SK-N-SH treated with all-trans-retinoic acid at 6 μM for 48 hours (cell line): ENCODE measurements around the gene SHB.

Experiments used
- ATAC-seq: fragments of 200-7000 bp; cut with Tn5 transposase; 3 replicates; pipeline ENCODE4 v1.9.1; 2020; ENCODE audit warnings: mild to moderate bottlenecking, moderate library complexity
- ARNTL ChIP-seq: fragments of 450-650 bp; formaldehyde crosslinking; IDR thresholded peaks from 2 replicates; pipeline ENCODE4 v1.5.0; 2020; ENCODE audit warnings: low read depth, mild to moderate bottlenecking, moderate library complexity, borderline replicate concordance
- BACH2 ChIP-seq: fragments of 250-450 bp; sonication (Bioruptor Pico); IDR thresholded peaks from 2 replicates; pipeline ENCODE4 v1.9.0; 2021; ENCODE audit warnings: mild to moderate bottlenecking, borderline replicate concordance
- CSDC2 ChIP-seq: fragments of 250-450 bp; sonication (Bioruptor Pico); IDR thresholded peaks from 2 replicates; pipeline ENCODE4 v1.5.0; 2020; ENCODE audit warnings: mild to moderate bottlenecking, moderate library complexity
- ESRRG ChIP-seq: fragments of 250-450 bp; sonication (Bioruptor Pico); IDR thresholded peaks from 2 replicates; pipeline ENCODE4 v1.6.1; 2021; ENCODE audit warnings: mild to moderate bottlenecking
- GLIS3 ChIP-seq: fragments of 250-450 bp; sonication (Bioruptor Pico); IDR thresholded peaks from 2 replicates; pipeline ENCODE4 v1.5.0; 2020; ENCODE audit warnings: mild to moderate bottlenecking, moderate library complexity
- ISL1 ChIP-seq: fragments of 250-450 bp; sonication (Bioruptor Pico); IDR thresholded peaks from 2 replicates; pipeline ENCODE4 v2.1.2; 2022; ENCODE audit warnings: mild to moderate bottlenecking, moderate library complexity
- OSR1 ChIP-seq: fragments of 250-450 bp; sonication (Bioruptor Pico); IDR thresholded peaks from 2 replicates; pipeline ENCODE4 v1.8.0; 2022; ENCODE audit warnings: moderate library complexity, mild to moderate bottlenecking, inconsistent platforms
- PPARA ChIP-seq: fragments of 250-450 bp; sonication (Bioruptor Pico); IDR thresholded peaks from 2 replicates; pipeline ENCODE4 v1.5.0; 2020; ENCODE audit warnings: mild to moderate bottlenecking, borderline replicate concordance
- RARB ChIP-seq: fragments of 250-450 bp; sonication (Bioruptor Pico); IDR thresholded peaks from 2 replicates; pipeline ENCODE4 v1.8.0; 2021; ENCODE audit warnings: mild to moderate bottlenecking, moderate library complexity
- SNAI2 ChIP-seq: fragments of 250-450 bp; sonication (Bioruptor Pico); IDR thresholded peaks from 2 replicates; pipeline ENCODE4 v1.5.0; 2020; ENCODE audit warnings: mild to moderate bottlenecking, moderate library complexity
- TCF4 ChIP-seq: fragments of 250-450 bp; sonication (Bioruptor Pico); IDR thresholded peaks from 2 replicates; pipeline ENCODE4 v1.8.0; 2021; ENCODE audit warnings: mild to moderate bottlenecking, moderate library complexity, borderline replicate concordance
- TOX ChIP-seq: fragments of 250-450 bp; sonication (Bioruptor Pico); IDR thresholded peaks from 2 replicates; pipeline ENCODE4 v1.8.0; 2021; ENCODE audit warnings: mild to moderate bottlenecking, moderate library complexity, borderline replicate concordance
- ZC3H10 ChIP-seq: fragments of 250-450 bp; sonication (Bioruptor Pico); IDR thresholded peaks from 2 replicates; pipeline ENCODE4 v1.5.1; 2021; ENCODE audit warnings: mild to moderate bottlenecking, moderate library complexity
- ZFP3 ChIP-seq: fragments of 250-450 bp; sonication (Bioruptor Pico); IDR thresholded peaks from 2 replicates; pipeline ENCODE4 v1.5.0; 2020; ENCODE audit warnings: mild to moderate bottlenecking, moderate library complexity
- ZFP30 ChIP-seq: fragments of 450-650 bp; formaldehyde crosslinking; IDR thresholded peaks from 2 replicates; pipeline ENCODE4 v1.5.0; 2022; ENCODE audit warnings: mild to moderate bottlenecking, moderate library complexity
- ZNF565 ChIP-seq: fragments of 450-650 bp; formaldehyde crosslinking; conservative IDR thresholded peaks from 2 replicates; pipeline ENCODE4 v1.5.0; 2020; ENCODE audit warnings: low read depth, mild to moderate bottlenecking, moderate library complexity
- ZNF8 ChIP-seq: fragments of 450-650 bp; formaldehyde crosslinking; IDR thresholded peaks from 2 replicates; pipeline ENCODE4 v1.5.0; 2020; ENCODE audit warnings: mild to moderate bottlenecking, moderate library complexity
- TF ChIP-seq, protein P1 (sequence below): fragments of 250-450 bp; sonication (Bioruptor Pico); IDR thresholded peaks from 2 replicates; pipeline ENCODE4 v1.5.0; 2020; ENCODE audit warnings: mild to moderate bottlenecking, moderate library complexity
- TF ChIP-seq, protein P2 (sequence below): fragments of 250-450 bp; sonication (Bioruptor Pico); IDR thresholded peaks from 2 replicates; pipeline ENCODE4 v1.8.0; 2021; ENCODE audit warnings: low read depth, mild to moderate bottlenecking, moderate library complexity, borderline replicate concordance
- TF ChIP-seq, protein P3 (sequence below): fragments of 250-450 bp; sonication (Bioruptor Pico); IDR thresholded peaks from 2 replicates; pipeline ENCODE4 v1.5.1; 2020; ENCODE audit warnings: low read depth, mild to moderate bottlenecking, moderate library complexity
- TF ChIP-seq, protein P4 (sequence below): fragments of 250-450 bp; sonication (Bioruptor Pico); IDR thresholded peaks from 2 replicates; pipeline ENCODE4 v1.5.1; 2021; ENCODE audit warnings: mild to moderate bottlenecking, moderate library complexity

Gene SHB

DNA sequence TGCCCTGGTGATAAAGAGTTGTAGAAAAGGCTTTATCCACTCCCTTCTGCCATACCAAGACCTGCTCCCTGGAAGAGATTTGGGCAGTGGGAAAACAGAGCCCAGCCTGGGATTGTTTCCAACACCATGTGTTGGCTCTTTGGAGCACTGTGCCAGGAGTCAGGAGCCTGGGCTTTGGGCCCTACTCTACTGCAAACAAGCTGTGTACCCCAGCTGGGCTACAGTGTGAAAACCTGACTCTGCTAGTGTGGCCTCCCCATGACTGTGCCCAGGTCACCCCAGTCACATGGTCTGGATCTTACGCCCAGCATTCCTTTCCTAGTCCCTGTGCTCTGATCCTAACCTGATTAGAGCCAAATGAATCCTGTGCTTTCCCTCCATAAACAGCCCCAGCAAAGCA is 39.3 kb upstream of the SHB start:
- TF ChIP-seq ESRRG (CRISPR knock-in tag) (no peak), PPARA (CRISPR knock-in tag) (no peak), GLIS3 (CRISPR knock-in tag) (no peak), CSDC2 (CRISPR knock-in tag) (no peak), TCF4 (CRISPR knock-in tag) (no peak), ZFP3 (CRISPR knock-in tag) (no peak), ISL1 (CRISPR knock-in tag) (no peak), ZFP30 (no peak), ZNF8 (no peak), TOX (CRISPR knock-in tag) (no peak), RARB (CRISPR knock-in tag) (no peak), ARNTL (no peak), SNAI2 (no peak), ZC3H10 (CRISPR knock-in tag) (no peak), ZNF565 (CRISPR knock-in tag) (no peak), OSR1 (no peak)
- TF ChIP-seq, protein P1, sequence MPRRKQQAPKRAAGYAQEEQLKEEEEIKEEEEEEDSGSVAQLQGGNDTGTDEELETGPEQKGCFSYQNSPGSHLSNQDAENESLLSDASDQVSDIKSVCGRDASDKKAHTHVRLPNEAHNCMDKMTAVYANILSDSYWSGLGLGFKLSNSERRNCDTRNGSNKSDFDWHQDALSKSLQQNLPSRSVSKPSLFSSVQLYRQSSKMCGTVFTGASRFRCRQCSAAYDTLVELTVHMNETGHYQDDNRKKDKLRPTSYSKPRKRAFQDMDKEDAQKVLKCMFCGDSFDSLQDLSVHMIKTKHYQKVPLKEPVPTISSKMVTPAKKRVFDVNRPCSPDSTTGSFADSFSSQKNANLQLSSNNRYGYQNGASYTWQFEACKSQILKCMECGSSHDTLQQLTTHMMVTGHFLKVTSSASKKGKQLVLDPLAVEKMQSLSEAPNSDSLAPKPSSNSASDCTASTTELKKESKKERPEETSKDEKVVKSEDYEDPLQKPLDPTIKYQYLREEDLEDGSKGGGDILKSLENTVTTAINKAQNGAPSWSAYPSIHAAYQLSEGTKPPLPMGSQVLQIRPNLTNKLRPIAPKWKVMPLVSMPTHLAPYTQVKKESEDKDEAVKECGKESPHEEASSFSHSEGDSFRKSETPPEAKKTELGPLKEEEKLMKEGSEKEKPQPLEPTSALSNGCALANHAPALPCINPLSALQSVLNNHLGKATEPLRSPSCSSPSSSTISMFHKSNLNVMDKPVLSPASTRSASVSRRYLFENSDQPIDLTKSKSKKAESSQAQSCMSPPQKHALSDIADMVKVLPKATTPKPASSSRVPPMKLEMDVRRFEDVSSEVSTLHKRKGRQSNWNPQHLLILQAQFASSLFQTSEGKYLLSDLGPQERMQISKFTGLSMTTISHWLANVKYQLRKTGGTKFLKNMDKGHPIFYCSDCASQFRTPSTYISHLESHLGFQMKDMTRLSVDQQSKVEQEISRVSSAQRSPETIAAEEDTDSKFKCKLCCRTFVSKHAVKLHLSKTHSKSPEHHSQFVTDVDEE: no peak
- TF ChIP-seq, protein P2, sequence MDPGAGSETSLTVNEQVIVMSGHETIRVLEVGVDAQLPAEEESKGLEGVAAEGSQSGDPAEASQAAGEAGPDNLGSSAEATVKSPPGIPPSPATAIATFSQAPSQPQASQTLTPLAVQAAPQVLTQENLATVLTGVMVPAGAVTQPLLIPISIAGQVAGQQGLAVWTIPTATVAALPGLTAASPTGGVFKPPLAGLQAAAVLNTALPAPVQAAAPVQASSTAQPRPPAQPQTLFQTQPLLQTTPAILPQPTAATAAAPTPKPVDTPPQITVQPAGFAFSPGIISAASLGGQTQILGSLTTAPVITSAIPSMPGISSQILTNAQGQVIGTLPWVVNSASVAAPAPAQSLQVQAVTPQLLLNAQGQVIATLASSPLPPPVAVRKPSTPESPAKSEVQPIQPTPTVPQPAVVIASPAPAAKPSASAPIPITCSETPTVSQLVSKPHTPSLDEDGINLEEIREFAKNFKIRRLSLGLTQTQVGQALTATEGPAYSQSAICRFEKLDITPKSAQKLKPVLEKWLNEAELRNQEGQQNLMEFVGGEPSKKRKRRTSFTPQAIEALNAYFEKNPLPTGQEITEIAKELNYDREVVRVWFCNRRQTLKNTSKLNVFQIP (CRISPR knock-in tag): no peak
- TF ChIP-seq, protein P3, sequence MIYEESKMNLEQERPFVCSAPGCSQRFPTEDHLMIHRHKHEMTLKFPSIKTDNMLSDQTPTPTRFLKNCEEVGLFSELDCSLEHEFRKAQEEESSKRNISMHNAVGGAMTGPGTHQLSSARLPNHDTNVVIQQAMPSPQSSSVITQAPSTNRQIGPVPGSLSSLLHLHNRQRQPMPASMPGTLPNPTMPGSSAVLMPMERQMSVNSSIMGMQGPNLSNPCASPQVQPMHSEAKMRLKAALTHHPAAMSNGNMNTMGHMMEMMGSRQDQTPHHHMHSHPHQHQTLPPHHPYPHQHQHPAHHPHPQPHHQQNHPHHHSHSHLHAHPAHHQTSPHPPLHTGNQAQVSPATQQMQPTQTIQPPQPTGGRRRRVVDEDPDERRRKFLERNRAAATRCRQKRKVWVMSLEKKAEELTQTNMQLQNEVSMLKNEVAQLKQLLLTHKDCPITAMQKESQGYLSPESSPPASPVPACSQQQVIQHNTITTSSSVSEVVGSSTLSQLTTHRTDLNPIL (CRISPR knock-in tag): no peak
- TF ChIP-seq, protein P4, sequence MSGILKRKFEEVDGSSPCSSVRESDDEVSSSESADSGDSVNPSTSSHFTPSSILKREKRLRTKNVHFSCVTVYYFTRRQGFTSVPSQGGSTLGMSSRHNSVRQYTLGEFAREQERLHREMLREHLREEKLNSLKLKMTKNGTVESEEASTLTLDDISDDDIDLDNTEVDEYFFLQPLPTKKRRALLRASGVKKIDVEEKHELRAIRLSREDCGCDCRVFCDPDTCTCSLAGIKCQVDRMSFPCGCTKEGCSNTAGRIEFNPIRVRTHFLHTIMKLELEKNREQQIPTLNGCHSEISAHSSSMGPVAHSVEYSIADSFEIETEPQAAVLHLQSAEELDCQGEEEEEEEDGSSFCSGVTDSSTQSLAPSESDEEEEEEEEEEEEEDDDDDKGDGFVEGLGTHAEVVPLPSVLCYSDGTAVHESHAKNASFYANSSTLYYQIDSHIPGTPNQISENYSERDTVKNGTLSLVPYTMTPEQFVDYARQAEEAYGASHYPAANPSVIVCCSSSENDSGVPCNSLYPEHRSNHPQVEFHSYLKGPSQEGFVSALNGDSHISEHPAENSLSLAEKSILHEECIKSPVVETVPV: no peak
- ATAC-seq: no peak

DNA sequence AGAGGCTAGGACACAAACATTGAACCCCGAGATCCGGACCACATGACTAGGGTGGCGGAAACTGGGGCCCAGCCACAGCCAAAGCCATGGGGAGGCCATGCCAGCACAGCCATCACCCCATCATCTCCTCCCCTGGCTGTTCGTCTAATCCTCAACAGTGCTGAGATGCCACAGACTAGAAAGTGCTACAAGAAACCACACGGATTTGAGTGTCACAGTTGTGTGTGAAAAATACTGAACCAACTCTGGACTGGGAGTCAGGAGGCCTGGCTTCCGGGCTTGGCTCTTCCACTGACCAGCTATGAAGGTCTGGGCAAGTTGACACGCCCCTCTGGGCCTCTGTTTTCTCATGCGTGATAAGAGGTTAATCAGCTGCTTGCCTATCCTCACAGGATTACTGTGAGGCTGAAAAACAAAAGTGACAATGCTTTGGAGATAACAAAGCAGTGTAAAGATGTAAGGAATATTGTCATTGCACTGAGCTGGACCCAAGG is 38.8 kb upstream of the SHB start:
- ATAC-seq: no peak
- TF ChIP-seq RARB (CRISPR knock-in tag) (no peak), TCF4 (CRISPR knock-in tag) (no peak), ESRRG (CRISPR knock-in tag) (no peak), OSR1 (no peak), ZFP30 (no peak), PPARA (CRISPR knock-in tag) (no peak), ARNTL (no peak), ISL1 (CRISPR knock-in tag) (no peak), ZNF565 (CRISPR knock-in tag) (no peak), BACH2 (CRISPR knock-in tag) (no peak)
- TF ChIP-seq, protein P3 (CRISPR knock-in tag): no peak
- TF ChIP-seq, protein P2 (CRISPR knock-in tag): no peak
- TF ChIP-seq, protein P1: no peak
